ENCODE data around the gene PTPRD. TPM values are rescaled to one million over a fixed set of nuclear protein-coding genes. Genes with fewer than 3 reads are reported as not detected.

PTPRD gene
- total and polyA plus RNA-seq, 9 of the 15 experiments (the other 6 are each of a cell fraction or from before 2014, with no cell fraction given): 0.11 TPM; not detected in 8

DNA sequence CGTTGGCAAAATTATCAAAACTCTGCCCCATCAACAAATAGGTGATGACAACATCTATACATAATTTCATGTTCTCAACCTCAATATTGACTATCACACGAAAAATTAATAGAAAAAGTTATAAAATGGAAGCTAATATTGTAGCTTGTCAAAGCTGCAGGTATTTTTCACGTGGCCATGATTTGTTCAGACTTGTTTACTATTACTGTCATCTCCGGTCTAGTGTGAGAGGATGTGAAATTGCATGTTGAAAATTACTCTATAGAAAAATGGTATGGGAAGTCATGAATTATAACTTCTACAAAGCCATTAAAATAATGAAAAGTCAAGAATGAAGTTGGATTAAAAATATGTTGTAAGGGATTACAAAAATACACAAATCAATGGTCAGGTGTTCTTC lies 385.8 kb downstream of the PTPRD start (continued):
- TF ChIP-seq SOX6 (IDR thresholded peaks at IDR 0.05) (no peak), ZNF79 (CRISPR knock-in tag; IDR thresholded peaks at IDR 0.05; ENCODE audit: low read depth) (no peak), ZNF449 (CRISPR knock-in tag; IDR thresholded peaks at IDR 0.05) (no peak), ELK1 (CRISPR knock-in tag; IDR thresholded peaks at IDR 0.05) (no peak), KLF1 (tag; IDR thresholded peaks at IDR 0.05) (no peak)
- TF ChIP-seq, protein P1, sequence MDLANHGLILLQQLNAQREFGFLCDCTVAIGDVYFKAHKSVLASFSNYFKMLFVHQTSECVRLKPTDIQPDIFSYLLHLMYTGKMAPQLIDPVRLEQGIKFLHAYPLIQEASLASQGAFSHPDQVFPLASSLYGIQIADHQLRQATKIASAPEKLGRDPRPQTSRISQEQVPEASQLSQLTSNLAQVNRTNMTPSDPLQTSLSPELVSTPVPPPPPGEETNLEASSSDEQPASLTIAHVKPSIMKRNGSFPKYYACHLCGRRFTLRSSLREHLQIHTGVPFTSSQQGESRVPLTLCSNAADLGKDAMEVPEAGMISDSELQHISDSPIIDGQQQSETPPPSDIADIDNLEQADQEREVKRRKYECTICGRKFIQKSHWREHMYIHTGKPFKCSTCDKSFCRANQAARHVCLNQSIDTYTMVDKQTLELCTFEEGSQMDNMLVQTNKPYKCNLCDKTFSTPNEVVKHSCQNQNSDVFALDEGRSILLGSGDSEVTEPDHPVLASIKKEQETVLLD (IDR thresholded peaks at IDR 0.05): no peak

GRCh38 chr9:10212702-10213101 lies 400.1 kb downstream of the PTPRD start:
- in situ Hi-C loops (cut with MboI): no loop called here
- intact Hi-C loops (cut with micrococcal nuclease): no loop called here
- Histone ChIP-seq H4K20me1 (replicated peaks; ENCODE audit: control insufficient read depth, insufficient read depth, low read length) (no peaks in the 10 kb centered on the region), H3K9me3 (replicated peaks; ENCODE audit: control insufficient read depth, insufficient read depth, low read depth, low read length) (no peaks in the 10 kb centered on the region), H3K27ac (ENCODE audit: extremely low read depth, low read depth, low read length) (no peak overlapping the region), H3K4me3 (no peak overlapping the region), H3K79me2 (ENCODE audit: control insufficient read depth, insufficient read depth, low read length) (no peaks in the 10 kb centered on the region), H3K36me3 (ENCODE audit: control insufficient read depth, insufficient read depth, low read length) (no peaks in the 10 kb centered on the region), H3K4me2 (ENCODE audit: insufficient read depth, low read length) (no peak overlapping the region), H3K4me1 (replicated peaks in 1 of 2; ENCODE audit: control insufficient read depth in 2 of 2, insufficient read depth in 2 of 2, low read length in 2 of 2) (no peaks in the 10 kb centered on the region), H2AFZ (ENCODE audit: low read depth, low read length) (no peak overlapping the region), H3K27me3 (ENCODE audit: control insufficient read depth in 2 of 2, insufficient read depth in 2 of 2, low read length in 2 of 2) (no peaks in the 10 kb centered on the region), H3K9me1 (ENCODE audit: control insufficient read depth, insufficient read depth, low read length) (no peaks in the 10 kb centered on the region), H3K9ac (ENCODE audit: insufficient read depth in 1 of 2, low read depth in 2 of 2, low read length in 2 of 2) (no peak overlapping the region)
- DNase-seq (ENCODE audit: extremely low read depth in 1 of 4, low spot score in 3 of 4): no peak
- BruUV-seq (replicated peaks): no TSS peak
- 0% methylated on average over 3 of the region's 3 CpGs for WGBS (ENCODE audit: insufficient coverage, low coverage, missing lambda C conversion rate)
- FAIRE-seq: no peak
- ChIA-PET POLR2A (no interaction called here), CTCF (ENCODE audit: low intra/inter-chr PET ratio) (no interaction called here)
- ATAC-seq: no peak
- TF ChIP-seq, protein P2, sequence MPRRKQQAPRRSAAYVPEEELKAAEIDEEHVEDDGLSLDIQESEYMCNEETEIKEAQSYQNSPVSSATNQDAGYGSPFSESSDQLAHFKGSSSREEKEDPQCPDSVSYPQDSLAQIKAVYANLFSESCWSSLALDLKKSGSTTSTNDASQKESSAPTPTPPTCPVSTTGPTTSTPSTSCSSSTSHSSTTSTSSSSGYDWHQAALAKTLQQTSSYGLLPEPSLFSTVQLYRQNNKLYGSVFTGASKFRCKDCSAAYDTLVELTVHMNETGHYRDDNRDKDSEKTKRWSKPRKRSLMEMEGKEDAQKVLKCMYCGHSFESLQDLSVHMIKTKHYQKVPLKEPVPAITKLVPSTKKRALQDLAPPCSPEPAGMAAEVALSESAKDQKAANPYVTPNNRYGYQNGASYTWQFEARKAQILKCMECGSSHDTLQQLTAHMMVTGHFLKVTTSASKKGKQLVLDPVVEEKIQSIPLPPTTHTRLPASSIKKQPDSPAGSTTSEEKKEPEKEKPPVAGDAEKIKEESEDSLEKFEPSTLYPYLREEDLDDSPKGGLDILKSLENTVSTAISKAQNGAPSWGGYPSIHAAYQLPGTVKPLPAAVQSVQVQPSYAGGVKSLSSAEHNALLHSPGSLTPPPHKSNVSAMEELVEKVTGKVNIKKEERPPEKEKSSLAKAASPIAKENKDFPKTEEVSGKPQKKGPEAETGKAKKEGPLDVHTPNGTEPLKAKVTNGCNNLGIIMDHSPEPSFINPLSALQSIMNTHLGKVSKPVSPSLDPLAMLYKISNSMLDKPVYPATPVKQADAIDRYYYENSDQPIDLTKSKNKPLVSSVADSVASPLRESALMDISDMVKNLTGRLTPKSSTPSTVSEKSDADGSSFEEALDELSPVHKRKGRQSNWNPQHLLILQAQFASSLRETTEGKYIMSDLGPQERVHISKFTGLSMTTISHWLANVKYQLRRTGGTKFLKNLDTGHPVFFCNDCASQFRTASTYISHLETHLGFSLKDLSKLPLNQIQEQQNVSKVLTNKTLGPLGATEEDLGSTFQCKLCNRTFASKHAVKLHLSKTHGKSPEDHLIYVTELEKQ (CRISPR knock-in tag; IDR thresholded peaks at IDR 0.05): no peak
- TF ChIP-seq HDAC8 (tag; IDR thresholded peaks at IDR 0.05) (no peak), ZNF449 (CRISPR knock-in tag; IDR thresholded peaks at IDR 0.05) (no peak), SFPQ (IDR thresholded peaks at IDR 0.05; ENCODE audit: low read depth, low read length) (no peak)
